SJSA1 (cell line): ENCODE measurements around the gene CCDC144A. TPM values are rescaled to one million over a fixed set of nuclear protein-coding genes. Genes with fewer than 3 reads are reported as not detected.
"Not testable (repeated sequence)": the region's sequence is repeated elsewhere in the genome, so short reads cannot be mapped to it uniquely, and the experiment has no call there.

Experiments
- DNase-seq, 2 experiments: peaks; one replicate each; pipeline ENCODE4 v3.0.0-alpha.2; 2015 to 2020; ENCODE audit warnings: low spot score in 2 of 2, low read depth in 1 of 2
- H3K27ac ChIP-seq: fragments of 250-450 bp; sonication (Bioruptor Pico); 2 replicates; pipeline ENCODE4 v1.5.1; 2020; ENCODE audit warnings: mild to moderate bottlenecking, moderate library complexity
- H3K27me3 ChIP-seq: fragments of 250-450 bp; sonication (Bioruptor Pico); replicated peaks from 2 replicates; pipeline ENCODE4 v1.5.1; 2020; ENCODE audit warnings: mild to moderate bottlenecking, moderate library complexity
- H3K36me3 ChIP-seq: fragments of 250-450 bp; sonication (Bioruptor Pico); 2 replicates; pipeline ENCODE4 v1.5.1; 2020; ENCODE audit warnings: mild to moderate bottlenecking
- H3K4me1 ChIP-seq: fragments of 250-450 bp; sonication (Bioruptor Pico); replicated peaks from 2 replicates; pipeline ENCODE4 v1.6.1; 2021; ENCODE audit warnings: mild to moderate bottlenecking
- H3K4me3 ChIP-seq: fragments of 250-450 bp; sonication (Bioruptor Pico); 2 replicates; pipeline ENCODE4 v1.5.1; 2020; ENCODE audit warnings: mild to moderate bottlenecking
- H3K9me3 ChIP-seq: fragments of 250-450 bp; sonication (Bioruptor Pico); replicated peaks from 2 replicates; pipeline ENCODE4 v1.5.1; 2020; ENCODE audit warnings: mild to moderate bottlenecking
- total RNA-seq: library from RNA; depleted of rRNA; stranded (reverse); fragments of >200 nt; shearing (Covaris generic); gene quantifications from 2 replicates; pipeline ENCODE4 v1.2.3, GENCODE V29; 2014

Gene CCDC144A
- total RNA-seq, 1 experiment from 2014 or later, result 0.61 TPM

- not testable (repeated sequence) for H3K27ac ChIP-seq, H3K4me1 ChIP-seq, H3K36me3 ChIP-seq, DNase-seq, H3K4me3 ChIP-seq, H3K9me3 ChIP-seq, H3K27me3 ChIP-seq
These were observed 99.0 kb downstream of the CCDC144A start for GRCh38 chr17:16788889-16789536.

- H3K4me1 ChIP-seq, DNase-seq, H3K27ac ChIP-seq, H3K27me3 ChIP-seq, H3K9me3 ChIP-seq, H3K4me3 ChIP-seq, H3K36me3 ChIP-seq: not testable (repeated sequence)
These were observed 99.6 kb downstream of the CCDC144A start for GRCh38 chr17:16789622-16790021.

- not testable (repeated sequence) for DNase-seq
These were observed 100.4 kb downstream of the CCDC144A start for GRCh38 chr17:16790313-16790871.

GRCh38 chr17:16794215-16794614, 104.2 kb downstream of the CCDC144A start:
- not testable (repeated sequence) for H3K4me3 ChIP-seq, H3K4me1 ChIP-seq, H3K36me3 ChIP-seq, H3K27me3 ChIP-seq, DNase-seq, H3K27ac ChIP-seq, H3K9me3 ChIP-seq

More at GRCh38 chr17:16790313-16790871, 100.4 kb downstream of the CCDC144A start:
- not testable (repeated sequence) for H3K9me3 ChIP-seq, H3K4me3 ChIP-seq, H3K36me3 ChIP-seq, H3K4me1 ChIP-seq, H3K27me3 ChIP-seq, H3K27ac ChIP-seq

GRCh38 chr17:16795894-16796293, 105.9 kb downstream of the CCDC144A start:
- not testable (repeated sequence) for H3K4me1 ChIP-seq, H3K27me3 ChIP-seq, H3K4me3 ChIP-seq, DNase-seq, H3K27ac ChIP-seq, H3K36me3 ChIP-seq, H3K9me3 ChIP-seq

GRCh38 chr17:16804851-16805250, 114.8 kb downstream of the CCDC144A start:
- not testable (repeated sequence) for H3K4me1 ChIP-seq, H3K36me3 ChIP-seq, H3K27ac ChIP-seq, H3K9me3 ChIP-seq, DNase-seq, H3K27me3 ChIP-seq, H3K4me3 ChIP-seq

- H3K9me3 ChIP-seq, H3K4me3 ChIP-seq, H3K27me3 ChIP-seq, H3K27ac ChIP-seq, DNase-seq, H3K4me1 ChIP-seq, H3K36me3 ChIP-seq: not testable (repeated sequence)
These were observed 116.6 kb downstream of the CCDC144A start for GRCh38 chr17:16806599-16806998.

GRCh38 chr17:16807620-16808019, 117.6 kb downstream of the CCDC144A start:
- not testable (repeated sequence) for DNase-seq, H3K27ac ChIP-seq

GRCh38 chr17:16810236-16810635, 120.2 kb downstream of the CCDC144A start:
- not testable (repeated sequence) for H3K4me1 ChIP-seq

More at GRCh38 chr17:16807620-16808019, 117.6 kb downstream of the CCDC144A start:
- H3K27me3 ChIP-seq, H3K4me3 ChIP-seq, H3K4me1 ChIP-seq, H3K9me3 ChIP-seq, H3K36me3 ChIP-seq: not testable (repeated sequence)

GRCh38 chr17:16812126-16812525, 122.1 kb downstream of the CCDC144A start:
- DNase-seq, H3K4me1 ChIP-seq, H3K27ac ChIP-seq: not testable (repeated sequence)

More at GRCh38 chr17:16810236-16810635, 120.2 kb downstream of the CCDC144A start:
- DNase-seq, H3K9me3 ChIP-seq, H3K36me3 ChIP-seq, H3K27ac ChIP-seq, H3K4me3 ChIP-seq, H3K27me3 ChIP-seq: not testable (repeated sequence)

GRCh38 chr17:16814439-16814838, 124.4 kb downstream of the CCDC144A start:
- Histone ChIP-seq H3K36me3 (no peaks in the 10 kb centered on the region), H3K27me3 (no peaks in the 10 kb centered on the region), H3K9me3 (no peaks in the 10 kb centered on the region), H3K4me3 (no peak overlapping the region), H3K27ac (no peak overlapping the region), H3K4me1 (no peaks in the 10 kb centered on the region)
- no peak for DNase-seq

More at GRCh38 chr17:16812126-16812525, 122.1 kb downstream of the CCDC144A start:
- H3K9me3 ChIP-seq, H3K4me3 ChIP-seq, H3K36me3 ChIP-seq, H3K27me3 ChIP-seq: not testable (repeated sequence)

GRCh38 chr17:16817201-16817600, 127.2 kb downstream of the CCDC144A start:
- H3K27ac ChIP-seq, result no peak overlapping the region
- no peaks in the 10 kb centered on the region for H3K9me3 ChIP-seq
- H3K27me3 ChIP-seq, result no peaks in the 10 kb centered on the region
- no peak for DNase-seq
- no peaks in the 10 kb centered on the region for H3K36me3 ChIP-seq
- no peaks in the 10 kb centered on the region for H3K4me1 ChIP-seq
- H3K4me3 ChIP-seq, result no peak overlapping the region

GRCh38 chr17:16817940-16818339, 127.9 kb downstream of the CCDC144A start:
- H3K27ac ChIP-seq, H3K9me3 ChIP-seq, H3K36me3 ChIP-seq, H3K4me1 ChIP-seq, H3K4me3 ChIP-seq, DNase-seq, H3K27me3 ChIP-seq: not testable (repeated sequence)

GRCh38 chr17:16818340-16818739, 128.3 kb downstream of the CCDC144A start:
- DNase-seq, result no peak
- no peaks in the 10 kb centered on the region for H3K9me3 ChIP-seq
- H3K4me3 ChIP-seq, result no peak overlapping the region
- no peaks in the 10 kb centered on the region for H3K36me3 ChIP-seq
- no peaks in the 10 kb centered on the region for H3K4me1 ChIP-seq
- no peak overlapping the region for H3K27ac ChIP-seq
- no peaks in the 10 kb centered on the region for H3K27me3 ChIP-seq
